H1 (cell line): Measurements from ENCODE around the gene MIER2. TPM values are rescaled to one million over a fixed set of nuclear protein-coding genes. Genes with fewer than 3 reads are reported as not detected.
A peak's percentile ranks its signal among the peaks of the same experiment; 100 is the strongest.

ENCODE experiments used
- CHD1 ChIP-seq: IDR thresholded peaks from 2 replicates; pipeline ENCODE4 v1.6.1; 2012; ENCODE audit warnings: low read depth, low read length, improper control_type of control experiment
- CREB1 ChIP-seq: IDR thresholded peaks from 2 replicates; pipeline ENCODE4 v1.6.1; 2012; ENCODE audit warnings: inconsistent platforms
- FOSL1 ChIP-seq: IDR thresholded peaks from 2 replicates; pipeline ENCODE4 v1.6.1; 2011; ENCODE audit warnings: mild to moderate bottlenecking, low read depth, low read length, moderate library complexity; ENCODE audit not compliant: insufficient read depth
- polyA plus RNA-seq, 7 experiments: library from polyadenylated mRNA; depleted of rRNA in 3 of 7; stranded (reverse) in 5 of 7; unstranded in 2 of 7; fragments of >200 nt in 5 of 7; fragments of 200-250 nt in 2 of 7; gene quantifications; 1 replicate in 5 of 7; 2 replicates in 1 of 7; 4 replicates in 1 of 7; pipeline versions ENCODE4 v1.2.1 to v1.2.3, GENCODE V29; 2011 to 2013; ENCODE audit warnings: missing spikeins in 2 of 7, mixed read lengths in 2 of 7
- total RNA-seq: library from RNA; stranded (reverse); fragmentation: NEBNext Ultra II Directional; extraction: Animal tissue kit (Norgen Biotek cat#: 25700); gene quantifications from 2 replicates; pipeline ENCODE4 v1.2.1, GENCODE V29; 2021
- TF ChIP-seq, protein P1 (sequence below): IDR thresholded peaks from 2 replicates; pipeline ENCODE4 v1.6.1; 2012; ENCODE audit warnings: inconsistent platforms
- TF ChIP-seq, protein P2 (sequence below), 3 experiments: IDR thresholded peaks; 1 replicate in 2 of 3; 2 replicates in 1 of 3; pipeline versions ENCODE4 v1.5.1 to v1.6.1; 2011; ENCODE audit warnings: low read length in 3 of 3, mild to moderate bottlenecking in 3 of 3, inconsistent platforms in 2 of 3, low read depth in 1 of 3, moderate library complexity in 1 of 3; ENCODE audit not compliant: insufficient read depth in 1 of 3; ENCODE audit errors: control extremely low read depth in 1 of 3

The MIER2 gene
- total and polyA plus RNA-seq, 2 of the 8 experiments (the other 6 are each of a cell fraction or from before 2014, with no cell fraction given): 30.3 to 48.3 TPM

DNA sequence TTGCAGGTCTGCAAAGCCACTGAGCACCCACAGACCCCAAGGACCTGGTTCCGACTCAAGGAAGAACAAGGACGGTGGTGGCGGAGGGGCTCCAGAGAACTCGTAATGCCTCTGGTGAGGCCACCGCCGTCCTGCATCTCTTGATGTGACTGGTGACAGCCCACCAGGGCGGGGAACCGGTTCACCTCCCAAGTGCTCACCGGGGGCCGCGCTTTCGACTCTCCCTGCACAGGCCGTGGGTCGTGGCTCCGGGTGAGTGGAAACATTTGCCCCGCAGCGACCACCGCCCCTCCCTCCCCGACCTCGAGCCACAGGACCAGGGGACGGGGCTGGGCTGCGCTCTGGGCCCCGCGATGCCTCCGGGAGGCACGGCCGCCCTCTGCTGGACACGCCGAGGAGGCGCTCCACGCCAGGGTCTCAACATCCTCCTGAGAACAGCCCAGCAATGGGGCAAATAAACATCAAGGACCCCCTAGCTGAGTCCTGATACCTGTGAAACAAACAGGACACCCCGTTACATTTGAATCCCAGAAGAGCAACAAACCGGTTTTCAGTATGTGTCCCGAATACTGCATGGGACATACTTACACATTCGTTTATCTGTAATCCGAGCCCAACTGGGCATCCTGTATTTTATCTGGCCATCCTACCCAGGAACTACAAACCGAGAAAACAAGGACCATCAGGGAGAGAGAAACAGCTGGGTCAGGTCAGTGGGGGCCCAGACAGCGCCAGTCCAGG lies 49.5 kb downstream of the MIER2 start (continued):
- TF ChIP-seq, protein P1, sequence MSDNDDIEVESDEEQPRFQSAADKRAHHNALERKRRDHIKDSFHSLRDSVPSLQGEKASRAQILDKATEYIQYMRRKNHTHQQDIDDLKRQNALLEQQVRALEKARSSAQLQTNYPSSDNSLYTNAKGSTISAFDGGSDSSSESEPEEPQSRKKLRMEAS: peak; percentile 40
- TF ChIP-seq CREB1 (peak; percentile 43; the same call in 1 of the 2 replicates), CHD1 (no peak), FOSL1 (no peak)
- TF ChIP-seq, protein P2, sequence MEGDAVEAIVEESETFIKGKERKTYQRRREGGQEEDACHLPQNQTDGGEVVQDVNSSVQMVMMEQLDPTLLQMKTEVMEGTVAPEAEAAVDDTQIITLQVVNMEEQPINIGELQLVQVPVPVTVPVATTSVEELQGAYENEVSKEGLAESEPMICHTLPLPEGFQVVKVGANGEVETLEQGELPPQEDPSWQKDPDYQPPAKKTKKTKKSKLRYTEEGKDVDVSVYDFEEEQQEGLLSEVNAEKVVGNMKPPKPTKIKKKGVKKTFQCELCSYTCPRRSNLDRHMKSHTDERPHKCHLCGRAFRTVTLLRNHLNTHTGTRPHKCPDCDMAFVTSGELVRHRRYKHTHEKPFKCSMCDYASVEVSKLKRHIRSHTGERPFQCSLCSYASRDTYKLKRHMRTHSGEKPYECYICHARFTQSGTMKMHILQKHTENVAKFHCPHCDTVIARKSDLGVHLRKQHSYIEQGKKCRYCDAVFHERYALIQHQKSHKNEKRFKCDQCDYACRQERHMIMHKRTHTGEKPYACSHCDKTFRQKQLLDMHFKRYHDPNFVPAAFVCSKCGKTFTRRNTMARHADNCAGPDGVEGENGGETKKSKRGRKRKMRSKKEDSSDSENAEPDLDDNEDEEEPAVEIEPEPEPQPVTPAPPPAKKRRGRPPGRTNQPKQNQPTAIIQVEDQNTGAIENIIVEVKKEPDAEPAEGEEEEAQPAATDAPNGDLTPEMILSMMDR (IDR thresholded peaks at IDR 0.05; ENCODE audit: control extremely low read depth in 1 of 3, insufficient read depth in 1 of 3, low read depth in 1 of 3, low read length in 3 of 3): peak; percentile 88 to 97 (median 90)
